Parathyroid adenoma (tissue), 2 donors: ENCODE results near the gene TMEM63A.
"Not testable (repeated sequence)": the region's sequence is repeated elsewhere in the genome, so short reads cannot be mapped to it uniquely, and the experiment has no call there.

Experiments used
- H2AFZ ChIP-seq: fragments of 300-600 bp; sonication (generic); one replicate; pipeline ENCODE4 v1.7.0; 2017; ENCODE audit warnings: antibody characterized with exemption, mild to moderate bottlenecking
- H3K27ac ChIP-seq: fragments of 300-600 bp; sonication (generic); one replicate; pipeline ENCODE4 v1.7.0; 2017
- H3K27me3 ChIP-seq: fragments of 300-600 bp; sonication (generic); one replicate; pipeline ENCODE4 v1.7.0; 2017; ENCODE audit warnings: low read length; ENCODE audit not compliant: control insufficient read depth, insufficient read depth
- H3K36me3 ChIP-seq: fragments of 300-600 bp; sonication (generic); one replicate; pipeline ENCODE4 v1.7.0; 2017; ENCODE audit warnings: low read length; ENCODE audit not compliant: control insufficient read depth, insufficient read depth
- H3K4me1 ChIP-seq: fragments of 300-600 bp; sonication (generic); one replicate; pipeline ENCODE4 v1.7.0; 2017; ENCODE audit warnings: control low read depth
- H3K4me2 ChIP-seq: fragments of 300-600 bp; sonication (generic); one replicate; pipeline ENCODE4 v1.7.0; 2017; ENCODE audit warnings: low read length
- H3K4me3 ChIP-seq: fragments of 300-600 bp; sonication (generic); one replicate; pipeline ENCODE4 v1.7.0; 2017; ENCODE audit warnings: low read depth, low read length
- H3K79me2 ChIP-seq: fragments of 300-600 bp; sonication (generic); one replicate; pipeline ENCODE4 v1.7.0; 2017; ENCODE audit warnings: control low read depth
- H3K9ac ChIP-seq: fragments of 300-600 bp; sonication (generic); one replicate; pipeline ENCODE4 v1.7.0; 2017; ENCODE audit warnings: mild to moderate bottlenecking
- H3K9me3 ChIP-seq: fragments of 300-600 bp; sonication (generic); one replicate; pipeline ENCODE4 v1.7.0; 2017; ENCODE audit warnings: low read length; ENCODE audit not compliant: control insufficient read depth
- CTCF ChIP-seq: fragments of 300-600 bp; sonication (generic); IDR thresholded peaks from one replicate; pipeline ENCODE4 v1.7.0; 2017; ENCODE audit warnings: antibody characterized with exemption, mild to moderate bottlenecking
- donor health status: primary hyperparathyroidism.

Gene TMEM63A

DNA sequence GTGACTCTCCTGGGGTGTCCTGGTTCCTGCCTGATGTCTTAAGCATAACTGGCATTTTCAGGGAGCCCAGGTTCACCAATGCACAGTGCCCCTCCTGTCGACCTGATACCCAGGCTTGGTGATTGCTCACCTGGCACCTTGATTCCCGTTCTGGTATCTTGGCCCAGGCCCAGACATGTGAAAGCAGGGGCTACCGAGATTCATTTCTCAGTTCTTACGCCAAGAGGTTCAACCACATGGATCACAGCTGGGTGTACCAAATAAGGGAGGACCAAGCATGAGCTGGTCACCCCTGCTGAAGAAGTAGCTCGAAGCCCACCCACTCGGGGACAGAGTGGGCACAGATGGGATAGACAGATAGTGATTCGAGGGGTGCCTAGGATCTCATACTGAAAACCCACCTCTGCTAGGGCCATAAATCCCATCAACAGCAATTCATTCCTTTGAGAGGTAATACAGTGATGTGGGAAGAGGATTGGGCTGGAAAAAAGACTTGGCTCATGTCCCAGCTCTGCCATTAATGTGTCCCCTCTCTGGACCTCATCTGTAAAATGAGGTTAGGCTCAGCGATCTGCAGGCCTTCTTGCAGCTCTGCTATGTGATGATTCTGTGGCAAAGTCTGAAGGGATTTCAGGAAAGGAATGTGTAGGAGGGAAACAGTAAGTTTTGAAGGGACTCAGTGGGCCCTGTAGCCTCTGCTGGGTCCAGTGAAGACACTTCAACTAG lies 69.5 kb downstream of the TMEM63A start:
- Histone ChIP-seq H3K9me3 (no peaks in the 10 kb centered on the region), H3K27me3 (no peaks in the 10 kb centered on the region), H3K27ac (peak overlapping the region; percentile 54), H2AFZ (no peak overlapping the region), H3K4me1 (no peaks in the 10 kb centered on the region), H3K4me3 (no peak overlapping the region), H3K36me3 (no peaks in the 10 kb centered on the region), H3K79me2 (peaks cover 4% of the 10 kb centered on the region), H3K9ac (no peak overlapping the region), H3K4me2 (no peak overlapping the region)
- no peak for TF ChIP-seq CTCF

DNA sequence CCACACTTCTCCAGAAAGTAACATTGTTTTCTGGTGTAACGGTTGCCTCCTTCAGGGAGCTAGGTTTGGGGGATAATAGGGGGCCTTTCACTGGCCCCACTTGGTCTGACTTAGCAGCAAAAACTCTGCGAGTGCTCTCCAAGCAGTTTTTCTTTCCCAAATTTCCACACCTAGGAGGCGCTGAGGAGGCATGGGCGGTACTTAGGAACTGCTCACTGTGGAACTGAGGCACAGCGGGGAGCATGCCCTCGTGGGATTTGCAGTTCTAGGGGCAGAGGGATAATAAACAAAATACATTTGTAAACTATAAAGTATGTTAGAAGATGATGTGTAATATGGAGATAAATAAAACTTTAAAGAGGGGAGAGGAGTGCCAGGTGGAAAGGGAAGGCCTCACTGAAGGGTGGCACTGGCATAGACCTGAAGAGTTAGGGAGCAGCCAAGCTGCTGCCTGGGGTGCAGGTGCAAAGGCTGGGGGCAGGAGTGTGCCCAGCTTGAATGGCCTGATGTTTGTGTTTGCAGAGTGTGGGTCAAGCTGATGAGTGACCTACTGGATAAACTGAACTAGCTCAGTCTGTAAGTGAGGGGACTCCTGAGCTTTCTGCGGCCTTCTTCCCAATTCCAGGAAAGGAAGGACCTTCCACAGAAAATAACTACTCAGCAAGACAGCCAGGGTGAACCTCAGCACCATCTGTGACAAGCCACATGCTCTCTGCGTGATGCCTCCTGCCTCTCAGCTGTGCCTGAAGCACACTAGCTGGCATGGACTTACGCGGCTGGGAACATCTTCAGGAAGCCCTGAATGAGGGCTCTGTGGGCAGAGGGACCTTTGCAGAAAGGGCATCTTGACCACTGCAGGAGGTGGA lies 70.3 kb downstream of the TMEM63A start:
- H3K27me3 ChIP-seq, result no peaks in the 10 kb centered on the region
- TF ChIP-seq CTCF, result peak; percentile 8
- H3K9me3 ChIP-seq, result no peaks in the 10 kb centered on the region
- no peaks in the 10 kb centered on the region for H3K4me1 ChIP-seq
- no peak overlapping the region for H2AFZ ChIP-seq
- peak overlapping the region; percentile 54 for H3K27ac ChIP-seq
- no peak overlapping the region for H3K4me3 ChIP-seq
- no peak overlapping the region for H3K9ac ChIP-seq
- H3K36me3 ChIP-seq, result no peaks in the 10 kb centered on the region
- H3K4me2 ChIP-seq, result peak overlapping the region; percentile 40
- peaks cover 4% of the 10 kb centered on the region for H3K79me2 ChIP-seq

DNA sequence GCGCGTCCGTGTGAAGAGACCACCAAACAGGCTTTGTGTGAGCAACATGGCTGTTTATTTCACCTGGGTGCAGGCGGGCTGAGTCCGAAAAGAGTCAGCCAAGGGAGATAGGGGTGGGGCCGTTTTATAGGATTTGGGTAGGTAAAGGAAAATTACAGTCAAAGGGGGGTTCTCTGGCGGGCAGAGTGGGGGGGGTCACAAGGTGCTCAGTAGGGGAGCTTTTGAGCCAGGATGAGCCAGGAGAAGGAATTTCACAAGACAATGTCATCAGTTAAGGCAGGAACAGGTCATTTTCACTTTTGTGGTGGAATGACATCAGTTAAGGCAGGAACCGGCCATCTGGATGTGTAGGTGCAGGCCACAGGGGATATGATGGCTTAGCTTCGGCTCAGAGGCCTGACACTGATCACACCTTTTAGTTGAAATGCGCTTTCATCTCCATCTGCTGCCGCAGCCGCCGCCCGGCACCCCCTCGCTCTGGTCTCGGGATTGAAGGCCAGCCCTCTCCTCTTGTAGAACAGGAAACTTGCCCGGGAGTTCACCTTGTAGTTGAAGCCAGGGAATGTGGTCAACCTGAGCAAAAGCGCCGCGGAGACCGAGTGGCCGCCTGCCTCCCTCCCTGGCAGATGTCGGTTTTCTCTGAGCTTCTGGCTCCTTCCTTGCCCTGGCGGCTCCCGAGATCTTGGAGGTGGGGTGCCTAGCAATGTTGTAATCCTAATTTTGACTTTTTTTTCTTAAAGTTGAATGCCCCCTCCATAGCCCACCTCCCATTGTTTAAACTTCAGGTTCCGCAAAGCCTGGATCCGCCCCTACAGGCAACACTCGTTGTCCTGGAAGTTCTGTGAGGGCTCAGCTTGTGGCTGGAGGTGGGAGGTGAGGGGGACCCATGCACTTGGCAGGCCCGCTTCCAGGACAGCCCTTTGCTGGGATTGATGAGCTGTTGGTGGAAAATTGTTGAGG lies 71.3 kb downstream of the TMEM63A start:
- not testable (repeated sequence) for H3K36me3 ChIP-seq, H3K4me1 ChIP-seq, H3K79me2 ChIP-seq, H3K9me3 ChIP-seq, H3K27me3 ChIP-seq
- peak overlapping the region; percentile 60 for H3K4me3 ChIP-seq
- peak overlapping the region; percentile 88 for H3K4me2 ChIP-seq
- peak overlapping the region; percentile 61 for H3K27ac ChIP-seq
- peak overlapping the region; percentile 58 for H2AFZ ChIP-seq
- peak overlapping the region; percentile 53 for H3K9ac ChIP-seq

GRCh38 chr1:225809842-225810578 lies 72.2 kb downstream of the TMEM63A start, which contains the start of gene EPHX1:
TSS of gene EPHX1 (plus strand) at chr1:225810124. CDS start at chr1:225828730, 18,606 bp downstream.
- H3K36me3 ChIP-seq, result no peaks in the 10 kb centered on the region
- H3K27ac ChIP-seq, result peak within 1 kb of the TSS; percentile 61
- H3K9me3 ChIP-seq, result no peaks in the 10 kb centered on the region
- H2AFZ ChIP-seq, result peak within 1 kb of the TSS; percentile 66
- H3K4me1 ChIP-seq, result no peaks in the 10 kb centered on the region
- peak within 1 kb of the TSS; percentile 53 for H3K9ac ChIP-seq
- H3K4me3 ChIP-seq, result peak within 1 kb of the TSS; percentile 60
- peak within 1 kb of the TSS; percentile 88 for H3K4me2 ChIP-seq
- peaks cover 2% of the 10 kb centered on the region for H3K79me2 ChIP-seq
- H3K27me3 ChIP-seq, result no peaks in the 10 kb centered on the region
- TF ChIP-seq CTCF, result no peak
